ENCODE data around the gene CEBPG. TPM values are rescaled to one million over a fixed set of nuclear protein-coding genes. Genes with fewer than 3 reads are reported as not detected.
A peak's percentile ranks its signal among the peaks of the same experiment; 100 is the strongest.

CEBPG gene
- total RNA-seq, 3 donors from 2014 or later: 47.8 to 68.5 (median 58.2) TPM

GRCh38 chr19:33368074-33368864, 5.2 kb upstream of the CEBPG start:
- intact Hi-C loops (cut with DNase I, micrococcal nuclease): no loop called here
- ATAC-seq (no peak), DNase-seq (no peak)
- H3K9me3 ChIP-seq: no peaks in the 10 kb centered on the region
- H3K4me3 ChIP-seq: no peak overlapping the region
- H3K36me3 ChIP-seq (ENCODE audit: low read depth): no peaks in the 10 kb centered on the region
- peaks cover 30% of the 10 kb centered on the region for H3K4me1 ChIP-seq (ENCODE audit: low read depth)
- no peak for TF ChIP-seq CTCF (IDR thresholded peaks at IDR 0.05)

DNA sequence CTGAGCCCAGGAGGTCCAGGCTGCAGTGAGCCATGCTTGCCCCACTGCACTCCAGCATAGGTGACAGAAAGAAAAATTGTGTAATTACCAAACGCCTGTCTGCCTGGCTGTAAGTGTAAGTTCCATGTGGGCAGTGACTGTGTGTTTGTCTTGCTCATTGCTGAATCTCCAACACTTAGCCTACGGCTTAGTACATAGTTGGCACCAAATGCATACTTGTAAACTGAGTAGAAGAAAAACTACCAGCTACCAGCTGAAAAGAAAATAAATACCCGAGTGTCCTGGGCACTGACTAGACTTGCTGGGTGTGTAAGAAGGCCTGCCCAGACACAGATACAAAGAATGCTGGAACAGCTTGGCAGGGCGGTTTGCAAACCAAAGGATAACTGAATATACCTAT, 2.7 kb upstream of the CEBPG start:
- no peak for ATAC-seq
- H3K9me3 ChIP-seq: no peaks in the 10 kb centered on the region

GRCh38 chr19:33374236-33374714, 766 bp downstream of the CEBPG start:
- H3K36me3 ChIP-seq (ENCODE audit: low read depth): peaks cover 3% of the 10 kb centered on the region
- intact Hi-C loops (cut with DNase I, micrococcal nuclease): loop anchor here (10.0 kb wide), 1 partner anchor 69 kb away; the partner anchor contains the start of gene CEBPA (in 2 of the 2)
- peak; percentile 1 for TF ChIP-seq CTCF (IDR thresholded peaks at IDR 0.05)
- no peaks in the 10 kb centered on the region for H3K9me3 ChIP-seq
- peaks cover 20% of the 10 kb centered on the region for H3K4me1 ChIP-seq (ENCODE audit: low read depth)
- DNase-seq: peak in 2 of 3 donors; percentile 56 to 65
- ATAC-seq: no peak
- peak overlapping the region; percentile 87 for H3K4me3 ChIP-seq

More for the DNA sequence above, 2.7 kb upstream of the CEBPG start:
- peaks cover 3% of the 10 kb centered on the region for H3K36me3 ChIP-seq (ENCODE audit: low read depth)
- no peak for DNase-seq
- no peak overlapping the region for H3K4me3 ChIP-seq
- peaks cover 20% of the 10 kb centered on the region for H3K4me1 ChIP-seq (ENCODE audit: low read depth)
- no peak for TF ChIP-seq CTCF (IDR thresholded peaks at IDR 0.05)
- intact Hi-C loops (cut with DNase I, micrococcal nuclease): loop anchor here (10.0 kb wide), 1 partner anchor 66 kb away; the partner anchor contains the start of gene CEBPA (in 2 of the 2)

DNA sequence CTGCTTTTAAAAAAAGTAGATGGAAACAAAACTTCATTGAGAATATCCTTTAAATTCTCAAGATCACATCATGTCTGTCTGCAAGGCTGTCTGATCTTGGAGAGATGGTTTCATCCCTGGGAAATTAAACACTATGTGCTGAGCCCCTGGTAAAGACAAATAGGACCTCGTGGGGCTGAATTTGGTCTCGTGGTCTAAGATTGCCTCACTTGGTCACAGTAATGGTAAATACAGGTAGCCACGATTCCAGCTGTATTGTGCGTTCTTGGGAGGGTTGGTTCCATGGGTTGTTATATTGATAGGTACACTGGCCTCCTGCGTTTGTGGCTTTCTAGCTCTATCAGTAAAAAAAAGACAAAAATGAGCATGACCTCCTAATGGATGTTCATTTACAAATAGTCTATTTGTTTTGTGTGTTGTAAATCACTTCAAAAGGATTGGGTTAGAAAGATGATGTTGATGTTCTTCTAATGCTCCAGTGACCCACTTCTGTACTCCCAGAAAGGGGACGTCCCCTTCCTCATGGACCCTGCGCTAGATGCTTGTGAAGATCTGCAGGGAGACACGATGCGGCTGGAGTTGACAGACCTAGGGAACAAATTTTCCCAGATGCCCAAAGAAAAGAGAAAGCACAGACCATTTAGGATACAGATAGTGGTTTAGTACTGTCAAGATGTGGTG, 1.8 kb downstream of the CEBPG start:
- intact Hi-C loops (cut with DNase I, micrococcal nuclease): loop anchor here (10.0 kb wide), 1 partner anchor 70 kb away; the partner anchor contains the start of gene CEBPA (in 2 of the 2)
- Histone ChIP-seq H3K36me3 (ENCODE audit: low read depth) (peaks cover 3% of the 10 kb centered on the region), H3K4me3 (no peak overlapping the region), H3K9me3 (no peaks in the 10 kb centered on the region), H3K4me1 (ENCODE audit: low read depth) (peaks cover 20% of the 10 kb centered on the region)
- DNase-seq: no peak
- ATAC-seq: no peak
- no peak for TF ChIP-seq CTCF (IDR thresholded peaks at IDR 0.05)

DNA sequence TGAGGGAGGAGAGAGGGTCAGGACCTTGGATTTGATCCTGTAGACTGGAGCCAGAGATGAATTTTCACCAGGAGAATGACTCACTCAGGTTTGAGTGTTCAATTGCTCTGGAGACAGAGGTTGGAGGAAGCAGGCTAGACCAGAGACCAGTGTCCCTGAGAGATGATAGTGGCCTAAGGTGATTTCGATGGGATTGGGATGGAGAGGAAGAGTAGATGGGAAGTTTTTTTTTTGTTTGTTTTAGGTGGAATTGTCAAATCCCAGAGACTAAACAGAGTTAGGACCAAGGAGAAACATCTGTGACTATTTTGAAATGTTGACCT, 2.3 kb downstream of the CEBPG start:
- H3K9me3 ChIP-seq: no peaks in the 10 kb centered on the region
- ATAC-seq: no peak
- intact Hi-C loops (cut with DNase I, micrococcal nuclease): loop anchor here (10.0 kb wide), 1 partner anchor 71 kb away; the partner anchor contains the start of gene CEBPA (in 2 of the 2)
- no peak for DNase-seq
- H3K4me1 ChIP-seq (ENCODE audit: low read depth): peaks cover 20% of the 10 kb centered on the region
- no peak overlapping the region for H3K4me3 ChIP-seq
- no peak for TF ChIP-seq CTCF (IDR thresholded peaks at IDR 0.05)
- H3K36me3 ChIP-seq (ENCODE audit: low read depth): peaks cover 3% of the 10 kb centered on the region

Measured in mucosa of descending colon (tissue), 3 donors.